GM12892 (cell line): ENCODE results near the gene MED19.
A peak's percentile ranks its signal among the peaks of the same experiment; 100 is the strongest.

Source experiments
- DNase-seq: peaks from one replicate; pipeline ENCODE4 v3.0.0; 2011; ENCODE audit not compliant: insufficient read length
- FAIRE-seq: peaks from 2 replicates; lab custom pipeline; 2011; peaks lifted over from hg19 to GRCh38; lab: Jason Lieb, UNC
- POLR2A ChIP-seq: IDR thresholded peaks from 2 replicates; pipeline ENCODE4 v1.6.1; 2011; ENCODE audit warnings: low read depth, low read length, control low read depth
- POLR2AphosphoS5 ChIP-seq: IDR thresholded peaks from 2 replicates; pipeline ENCODE4 v1.6.1; 2011; ENCODE audit warnings: low read depth, low read length, control low read depth
- TAF1 ChIP-seq: IDR thresholded peaks from 2 replicates; pipeline ENCODE4 v1.6.1; 2011; ENCODE audit warnings: low read depth, mild to moderate bottlenecking, control low read depth, low read length, borderline replicate concordance

Gene MED19

GRCh38 chr11:57663975-57664374 lies 48.0 kb downstream of the MED19 start:
- DNase-seq (no peak), FAIRE-seq (no peak)
- TF ChIP-seq POLR2AphosphoS5: no peak
- TF ChIP-seq POLR2A: no peak
- no peak for TF ChIP-seq TAF1

- FAIRE-seq (no peak), DNase-seq (no peak)
- TF ChIP-seq POLR2A (no peak), POLR2AphosphoS5 (no peak), TAF1 (no peak)
Observed at GRCh38 chr11:57662893-57663292, 49.1 kb downstream of the MED19 start.

GRCh38 chr11:57659669-57660068 lies 52.3 kb downstream of the MED19 start:
- no peak for DNase-seq
- no peak for FAIRE-seq
- TF ChIP-seq TAF1 (no peak), POLR2AphosphoS5 (no peak), POLR2A (no peak)

- FAIRE-seq (peak; percentile 38), DNase-seq (no peak)
- TF ChIP-seq POLR2AphosphoS5: no peak
- no peak for TF ChIP-seq TAF1
- no peak for TF ChIP-seq POLR2A
Observed at GRCh38 chr11:57658023-57658361, 54.0 kb downstream of the MED19 start.

- peak; percentile 100 for FAIRE-seq
- DNase-seq: peak; percentile 90
- TF ChIP-seq POLR2AphosphoS5 (peak; percentile 34; the same call in 1 of the 2 replicates), POLR2A (peak; percentile 71), TAF1 (no peak)
Observed at GRCh38 chr11:57657194-57658022, 54.6 kb downstream of the MED19 start, which contains the start of gene CLP1. Gene CLP1 (plus strand): TSS chr11:57657762. CDS start chr11:57659477, 1,715 bp downstream.

GRCh38 chr11:57656885-57657193 lies 55.2 kb downstream of the MED19 start:
- FAIRE-seq: no peak
- TF ChIP-seq POLR2AphosphoS5 (no peak), POLR2A (no peak), TAF1 (no peak)
- DNase-seq: no peak
